ENCODE measurements around the gene NEB.
"Not testable (repeated sequence)": the region's sequence is repeated elsewhere in the genome, so short reads cannot be mapped to it uniquely, and the experiment has no call there.

Gene NEB

DNA sequence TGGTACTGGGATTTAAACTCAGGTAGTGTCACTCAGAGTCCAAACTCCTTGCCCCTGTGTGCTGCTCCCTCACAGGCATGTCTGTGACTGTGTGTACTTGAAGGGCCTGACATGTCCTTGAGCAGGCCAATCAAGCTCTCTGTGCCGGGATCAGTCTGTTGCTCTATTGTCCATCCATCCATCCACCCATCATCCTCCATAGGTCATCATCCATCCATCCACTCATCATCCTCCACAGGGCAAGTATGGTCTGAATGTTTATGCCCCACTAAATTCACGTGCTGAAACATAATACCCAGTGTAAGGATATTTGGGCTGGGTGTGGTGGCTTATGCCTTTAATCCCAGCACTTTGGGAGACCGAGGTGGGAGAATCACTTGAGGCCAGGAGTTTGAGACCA is 24.5 kb upstream of the NEB start:
- no peak for DNase-seq (ENCODE audit: low read depth in 2 of 2)

DNA sequence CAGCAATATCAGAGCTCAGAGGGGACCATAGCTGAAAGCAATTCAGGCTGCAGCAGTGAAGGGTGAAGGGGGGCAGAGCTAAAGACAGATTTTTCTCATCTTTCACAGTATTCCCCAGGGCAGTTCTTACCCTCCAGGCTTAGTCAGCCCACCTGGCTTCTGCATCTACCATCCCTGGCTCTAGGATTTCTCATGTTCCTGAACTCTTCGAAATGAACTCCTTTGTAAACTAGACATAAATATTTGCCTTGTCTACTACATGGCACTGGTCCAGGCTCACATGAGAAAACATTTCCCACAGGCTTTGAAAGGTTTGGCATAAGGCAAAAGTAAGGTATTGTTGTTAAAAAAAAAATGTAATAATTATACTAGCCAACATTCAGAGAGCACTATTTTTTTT is 23.6 kb upstream of the NEB start:
- no peak for DNase-seq (ENCODE audit: low read depth in 2 of 2)

DNA sequence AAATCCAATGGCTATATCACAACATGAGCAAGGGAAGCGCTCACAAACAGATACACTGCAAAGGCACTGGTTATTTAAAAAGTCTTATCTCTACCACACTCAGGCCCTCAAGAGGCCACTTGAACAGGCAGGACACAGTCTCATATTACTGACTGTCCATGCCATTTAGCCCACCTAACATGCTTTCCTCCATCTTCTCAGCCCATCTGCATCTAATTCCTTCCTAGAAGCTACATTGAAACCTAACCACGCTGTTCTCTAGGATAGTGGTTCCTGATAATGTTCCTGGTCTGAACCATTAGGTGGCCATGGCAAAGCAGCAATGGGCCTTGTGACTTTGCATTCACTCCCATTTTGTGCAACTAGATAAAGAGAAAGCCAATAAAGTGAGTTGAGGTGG is 22.5 kb upstream of the NEB start:
- no peak for DNase-seq (ENCODE audit: low read depth in 2 of 2)

DNA sequence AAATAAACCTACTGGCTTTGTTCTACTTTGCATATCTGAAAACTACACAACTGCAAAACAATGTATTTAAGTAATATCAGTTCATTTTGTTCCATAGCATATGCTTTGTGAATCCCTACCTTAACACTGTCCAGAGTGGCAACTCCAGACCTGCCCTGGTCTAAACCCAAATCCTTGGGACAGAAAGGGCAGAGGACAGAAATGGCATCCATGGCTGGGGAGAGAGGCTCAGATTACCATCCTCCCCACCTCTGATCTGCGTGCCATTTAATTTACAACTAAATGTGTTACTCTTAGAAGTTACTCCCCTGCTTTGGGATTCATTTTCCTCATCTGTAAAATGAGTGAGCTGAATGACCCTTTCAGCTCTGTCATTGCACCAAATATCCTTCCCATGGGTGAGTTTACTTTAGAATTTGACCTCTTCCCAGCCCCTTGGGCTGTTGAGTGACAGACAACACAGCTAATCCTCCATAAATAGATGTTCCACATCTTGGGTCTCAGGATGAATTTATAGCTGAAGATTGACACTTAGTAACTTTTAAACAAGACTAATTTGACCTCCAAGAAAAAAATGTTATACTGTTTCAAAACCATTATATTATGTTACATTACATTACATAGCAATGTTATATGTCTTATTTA is 20.1 kb upstream of the NEB start:
- DNase-seq (ENCODE audit: low read depth in 2 of 2): no peak

DNA sequence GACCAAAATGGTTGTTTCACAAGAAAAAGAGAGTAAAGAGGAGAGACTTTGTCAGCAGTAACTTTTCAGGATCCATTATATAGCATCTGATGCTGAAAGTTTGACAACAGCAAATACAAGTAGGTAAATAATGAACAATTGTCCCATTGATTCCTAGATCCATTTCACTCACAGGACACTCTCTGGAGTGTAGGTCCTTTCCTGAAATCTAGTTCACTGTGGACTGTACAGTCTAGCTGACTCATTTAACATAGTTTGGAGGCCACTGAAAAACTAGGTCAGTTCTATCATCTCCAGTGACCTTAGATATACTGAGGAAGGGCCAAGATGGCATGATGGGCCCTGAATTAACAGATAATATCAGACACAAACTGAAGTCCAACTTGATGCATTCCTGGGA is 19.3 kb upstream of the NEB start:
- DNase-seq (ENCODE audit: low read depth in 2 of 2): no peak

DNA sequence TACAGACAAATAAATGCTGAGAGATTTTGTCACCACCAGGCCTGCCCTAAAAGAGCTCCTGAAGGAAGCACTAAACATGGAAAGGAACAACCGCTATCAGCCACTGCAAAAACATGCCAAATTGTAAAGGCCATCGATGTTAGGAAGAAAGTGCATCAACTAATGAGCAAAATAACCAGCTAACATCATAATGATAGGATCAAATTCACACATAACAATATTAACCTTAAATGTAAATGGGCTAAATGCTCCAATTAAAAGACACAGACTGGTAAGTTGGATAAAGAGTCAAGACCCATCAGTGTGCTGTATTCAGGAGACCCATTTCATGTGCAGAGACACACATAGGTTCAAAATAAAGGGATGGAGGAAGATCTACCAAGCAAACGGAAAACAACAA is 11.0 kb upstream of the NEB start:
- not testable (repeated sequence) for DNase-seq (ENCODE audit: low read depth in 2 of 2)

DNA sequence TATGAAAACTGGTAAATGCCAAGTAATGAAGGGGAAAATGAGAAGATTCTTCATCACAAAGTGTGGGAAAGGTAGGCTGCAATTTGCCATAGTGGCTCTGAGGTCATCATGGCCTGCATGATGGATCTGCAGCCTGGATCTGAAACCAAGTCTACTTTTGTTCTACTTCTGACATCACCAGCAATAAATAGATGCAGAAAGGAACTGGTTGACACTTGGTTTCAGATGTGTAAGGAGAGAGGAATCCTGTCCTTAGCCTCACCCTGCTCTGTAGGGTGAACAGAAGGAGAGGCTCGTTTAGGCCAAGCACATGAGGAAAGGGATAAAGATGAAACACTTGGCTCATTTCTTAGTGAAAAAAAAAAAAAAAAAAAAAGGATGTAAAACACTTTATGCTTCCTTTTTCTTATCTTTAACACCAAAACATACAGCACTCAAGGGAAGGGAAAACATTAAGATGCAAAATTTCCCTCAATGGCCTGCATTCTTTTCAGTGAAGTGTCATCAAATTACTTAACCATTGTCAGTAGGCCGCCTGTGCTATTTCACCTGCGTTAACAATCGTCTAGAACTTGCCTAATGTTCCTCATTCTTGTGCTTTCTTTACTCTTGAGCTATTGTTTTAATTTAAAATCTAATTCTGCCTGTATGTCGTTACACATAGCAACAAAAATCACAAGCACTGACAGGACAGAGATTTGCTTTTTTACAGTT is 3.9 kb downstream of the NEB start:
- no peak for DNase-seq (ENCODE audit: low read depth in 2 of 2)

DNA sequence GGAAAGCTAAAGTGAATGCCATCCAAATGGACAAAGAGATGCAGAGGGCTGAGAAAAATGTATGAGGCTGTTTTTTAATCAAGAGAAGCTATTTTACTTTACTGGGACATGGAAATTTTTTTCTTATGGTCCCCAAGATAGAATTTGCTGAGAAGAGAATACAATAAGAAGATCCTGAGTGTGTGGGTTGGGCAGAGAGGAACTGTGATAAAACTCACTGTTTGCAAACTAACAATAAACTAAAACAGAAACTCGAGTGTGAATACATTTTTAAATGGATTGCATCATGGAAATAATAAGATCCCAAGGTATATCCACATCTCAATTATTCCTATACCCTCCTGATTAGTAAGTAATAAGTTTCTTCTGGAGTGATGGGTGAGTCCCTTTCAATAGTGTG is 4.4 kb downstream of the NEB start:
- no peak for DNase-seq (ENCODE audit: low read depth in 2 of 2)

DNA sequence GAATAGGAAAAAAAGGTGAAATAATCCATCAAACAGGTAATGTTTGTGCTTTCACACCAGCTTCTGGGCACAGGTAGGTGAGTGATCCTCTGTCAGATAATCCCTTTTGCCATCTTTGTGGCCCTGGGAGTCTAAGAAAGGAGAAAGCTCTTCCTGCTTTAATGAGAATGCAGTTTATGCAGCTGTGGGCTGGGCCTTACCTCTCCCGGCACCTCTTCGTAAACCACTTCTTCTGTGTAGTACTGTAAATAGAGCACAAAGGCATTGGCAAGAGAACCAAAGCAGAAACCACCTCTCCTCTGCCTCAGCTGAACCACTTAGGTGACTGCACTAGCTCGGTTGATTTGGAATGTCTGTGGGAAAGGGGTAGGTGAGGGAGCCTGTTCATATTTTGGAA is 4.9 kb downstream of the NEB start:
- DNase-seq (ENCODE audit: low read depth in 2 of 2): no peak

DNA sequence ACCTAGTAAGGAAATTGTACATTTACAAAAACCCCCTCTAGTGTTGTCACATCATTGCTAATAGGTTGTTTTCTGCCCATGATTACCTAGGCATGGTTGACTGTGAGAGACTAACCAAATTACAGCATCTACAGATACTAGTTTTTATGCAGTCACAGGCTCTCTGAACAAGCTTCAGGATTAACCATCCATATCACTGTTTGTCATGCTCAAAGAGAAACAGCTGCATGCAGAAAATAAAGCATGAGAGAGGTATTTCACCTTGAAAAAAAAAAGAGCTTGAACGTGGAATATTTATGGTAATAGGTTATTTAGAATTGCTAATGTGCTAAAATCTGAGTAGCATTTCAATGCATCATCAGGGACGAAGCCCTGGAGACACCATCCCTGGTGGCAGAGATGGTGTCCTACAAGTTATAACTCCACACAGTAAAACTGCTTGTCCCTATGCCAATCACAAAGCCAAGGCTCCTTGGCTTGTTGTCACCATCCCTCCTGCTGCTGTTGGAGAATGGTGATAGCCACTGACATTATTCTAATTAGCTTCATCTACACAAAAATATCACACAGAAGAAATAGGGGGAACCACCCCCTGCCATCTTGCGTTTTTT is 5.4 kb downstream of the NEB start:
- no peak for DNase-seq (ENCODE audit: low read depth in 2 of 2)

DNA sequence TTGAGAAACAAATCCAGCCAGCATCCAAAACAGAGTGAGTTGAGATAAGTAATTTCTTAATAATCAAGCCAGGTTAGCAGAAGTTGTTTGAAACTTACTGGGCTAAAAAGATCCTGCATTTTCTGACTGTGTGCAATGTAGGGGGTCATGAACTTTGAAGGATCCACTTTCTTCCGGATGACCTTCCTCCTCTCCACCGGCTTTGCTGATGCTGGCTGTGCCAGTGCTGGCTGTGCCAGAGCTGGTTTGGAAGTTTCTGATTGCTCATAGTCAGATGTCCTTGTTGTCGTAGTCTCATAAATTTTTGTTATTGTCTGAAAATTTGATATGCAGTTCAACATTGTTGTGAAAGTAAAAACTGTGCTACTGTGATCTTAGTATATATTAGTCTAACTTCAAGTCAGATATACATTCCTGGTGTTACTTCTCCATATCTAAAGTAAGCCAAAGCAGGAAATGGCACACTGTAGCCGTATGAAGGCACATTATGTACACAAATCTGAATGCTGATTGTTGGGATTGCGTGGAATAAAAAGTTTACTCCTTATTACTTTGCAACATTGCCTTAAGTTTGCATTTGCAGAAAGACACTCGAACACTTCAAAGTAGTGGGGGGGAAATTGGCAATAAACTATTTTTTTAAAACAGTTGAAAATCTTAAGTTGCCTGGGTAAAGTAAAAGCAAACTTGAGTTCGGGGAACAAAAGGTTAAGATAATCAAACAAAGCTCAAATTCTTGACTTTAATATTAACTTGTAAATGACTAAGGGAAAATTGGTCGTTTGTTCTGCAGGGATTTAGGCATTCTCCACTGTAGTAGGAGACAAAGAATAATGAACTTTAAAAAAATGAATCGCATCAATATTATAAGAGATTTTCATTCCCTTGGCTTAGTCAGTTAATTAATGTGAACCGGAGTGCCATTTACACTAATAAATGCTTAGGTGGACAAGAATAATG is 6.4 kb downstream of the NEB start:
- DNase-seq (ENCODE audit: low read depth in 2 of 2): no peak

DNA sequence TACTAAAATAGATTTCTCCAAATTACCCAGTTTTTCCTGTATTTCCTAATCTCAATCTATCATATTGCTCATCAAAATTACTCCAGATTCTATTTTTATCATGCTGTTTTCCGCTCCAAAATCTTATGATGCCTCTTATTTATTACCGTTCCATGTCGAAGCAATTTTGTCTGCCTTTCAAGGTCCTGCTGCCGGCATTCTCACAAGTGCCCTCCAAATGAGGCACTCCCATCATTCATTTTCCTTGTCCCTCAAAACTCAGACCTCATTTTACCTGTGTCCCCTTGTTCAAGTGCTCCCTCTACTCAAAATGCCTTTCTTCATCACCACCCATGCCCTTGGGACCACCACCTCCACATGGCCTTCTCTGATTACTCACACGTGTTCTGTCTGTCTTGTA is 13.1 kb downstream of the NEB start:
- DNase-seq (ENCODE audit: low read depth in 2 of 2): no peak

DNA sequence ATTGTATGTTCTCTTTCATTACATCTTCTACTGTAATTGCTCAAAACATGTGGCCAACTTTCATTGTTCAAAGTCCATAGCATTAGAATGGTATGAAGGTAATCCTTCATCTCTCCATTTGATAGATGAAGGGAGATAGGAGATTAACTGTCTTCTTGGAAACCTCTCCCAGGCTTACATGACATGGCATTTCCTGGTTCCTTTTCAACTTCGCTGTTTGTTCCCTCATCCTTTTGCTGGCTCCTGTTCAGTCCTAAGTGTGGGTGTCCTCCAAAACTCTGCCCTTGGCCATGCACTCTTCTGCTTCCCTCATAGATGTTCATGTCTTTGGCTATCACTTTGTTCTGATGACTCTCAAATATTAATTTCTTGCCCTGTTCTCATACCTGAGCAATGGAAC is 13.8 kb downstream of the NEB start:
- no peak for DNase-seq (ENCODE audit: low read depth in 2 of 2)

DNA sequence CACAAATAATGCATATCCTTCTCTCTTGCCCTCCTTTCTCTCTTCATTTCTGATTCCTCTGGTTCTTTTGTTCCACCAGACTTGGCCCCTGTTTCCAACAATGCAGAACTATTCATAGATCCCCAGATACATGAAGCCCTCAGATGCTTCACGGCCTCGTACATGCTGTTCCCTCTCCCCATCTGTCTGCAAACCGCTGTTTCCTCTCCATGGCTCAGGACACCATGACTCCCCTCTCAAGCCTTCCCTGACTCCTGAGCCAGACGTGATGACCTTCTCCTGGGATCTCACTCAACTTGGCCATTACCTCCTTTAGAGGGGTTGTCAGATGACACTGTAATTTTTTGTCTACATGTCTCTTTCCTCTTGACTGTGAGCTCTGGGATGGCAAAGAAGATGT is 15.5 kb downstream of the NEB start:
- DNase-seq (ENCODE audit: low read depth in 2 of 2): no peak

DNA sequence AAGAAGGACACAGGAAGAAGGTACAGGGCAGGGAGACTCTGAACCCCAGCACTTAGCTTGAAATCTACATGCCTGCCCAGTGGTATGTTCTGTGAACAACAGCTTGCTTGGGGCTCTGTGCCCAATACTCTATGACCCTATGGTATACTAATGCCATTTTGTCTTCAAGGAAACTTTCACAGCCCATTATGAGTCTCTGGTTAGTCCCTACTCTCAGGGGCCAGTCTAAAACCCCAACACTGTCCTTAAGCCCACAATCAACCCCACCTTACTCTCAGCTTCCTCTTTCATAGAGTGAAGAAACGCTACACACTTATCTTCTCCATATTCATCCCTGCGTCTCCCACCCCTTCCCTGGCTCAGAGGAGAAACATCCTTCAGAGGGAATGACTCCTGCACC is 16.0 kb downstream of the NEB start:
- DNase-seq (ENCODE audit: low read depth in 2 of 2): no peak

DNA sequence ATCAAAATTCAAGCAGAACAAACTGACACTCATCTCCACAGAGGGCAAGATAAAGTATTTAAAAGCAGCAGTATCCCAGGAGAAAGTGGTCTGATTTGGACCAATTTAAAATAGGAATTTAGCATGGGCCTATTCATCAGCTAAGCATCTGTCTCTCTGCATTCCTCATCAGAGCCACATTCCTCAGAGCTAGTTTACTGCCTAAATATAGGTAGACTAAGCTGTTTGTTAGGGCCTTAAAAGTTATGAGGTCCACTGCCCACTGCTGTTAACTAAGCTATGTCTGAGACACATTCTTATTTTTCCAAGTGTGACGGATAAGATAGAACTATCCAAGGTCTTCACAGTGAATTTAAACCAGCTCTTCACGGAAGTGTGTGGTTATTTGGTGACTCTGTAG is 17.6 kb downstream of the NEB start:
- no peak for DNase-seq (ENCODE audit: low read depth in 2 of 2)

DNA sequence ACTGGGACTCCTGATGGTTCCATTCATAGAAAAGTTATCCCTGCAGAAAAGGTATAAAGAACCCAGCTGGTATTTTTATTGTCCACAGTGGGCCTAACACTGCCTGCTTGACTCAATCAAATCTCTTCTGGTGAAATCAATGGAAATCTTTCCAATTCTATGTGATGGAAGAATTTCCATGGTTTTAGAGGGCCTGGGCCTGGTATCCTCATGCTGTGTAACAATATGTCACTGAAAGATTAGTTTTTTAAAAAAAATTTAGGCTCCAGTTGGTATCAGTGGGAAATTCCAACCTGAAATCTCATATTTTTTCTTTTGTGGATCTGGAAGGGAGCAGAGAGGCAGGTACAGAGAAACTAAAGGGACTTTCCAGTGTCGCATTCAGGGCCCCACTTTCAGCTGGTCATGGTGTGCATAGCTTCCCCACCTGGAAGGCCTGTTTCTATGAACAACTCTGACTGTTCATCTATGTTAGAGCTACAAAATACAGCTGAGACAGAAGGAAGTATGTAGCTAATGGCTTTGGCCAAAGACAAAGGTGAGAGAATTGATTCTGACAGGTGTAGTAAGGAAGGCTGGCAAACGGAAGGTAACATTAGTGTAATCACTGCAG is 20.9 kb downstream of the NEB start:
- no peak for DNase-seq (ENCODE audit: low read depth in 2 of 2)

DNA sequence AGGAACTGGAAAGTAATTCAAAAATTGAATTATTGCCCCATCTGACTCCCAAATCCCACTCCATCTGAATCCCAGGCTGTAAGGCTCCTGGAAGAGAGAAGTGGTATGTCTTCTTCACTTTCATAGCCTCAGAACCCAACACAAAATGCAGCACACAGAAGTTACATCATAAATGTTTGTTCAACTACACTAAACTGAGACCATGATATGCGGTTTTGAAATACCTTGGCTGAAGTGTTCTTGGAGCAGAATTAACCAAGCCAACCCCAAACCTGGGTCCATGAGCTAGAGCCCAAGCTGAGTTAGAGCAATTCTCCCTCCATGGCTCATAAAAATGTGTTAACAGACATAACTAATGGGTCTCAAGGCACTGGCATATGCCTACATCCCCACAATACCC is 23.3 kb downstream of the NEB start:
- no peak for DNase-seq (ENCODE audit: low read depth in 2 of 2)

DNA sequence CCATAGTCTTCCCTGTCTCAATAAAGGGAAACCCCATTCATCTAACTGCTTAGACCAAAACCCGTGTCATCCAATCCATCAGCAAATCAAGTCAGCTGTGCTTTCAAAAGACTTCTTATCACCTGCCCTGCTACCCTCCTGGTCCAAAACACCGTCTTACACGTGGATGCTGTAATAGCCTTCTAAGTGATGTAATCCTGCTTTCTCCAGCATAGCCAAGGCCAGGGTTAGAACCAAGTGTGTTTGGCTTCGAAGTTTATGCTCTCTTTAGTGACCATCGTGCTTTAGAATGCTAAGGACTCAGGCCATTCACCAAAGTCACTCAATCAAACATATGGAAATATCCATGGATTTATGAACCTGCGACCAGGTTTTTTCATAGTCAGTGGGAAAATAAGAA is 25.5 kb downstream of the NEB start:
- no peak for DNase-seq (ENCODE audit: low read depth in 2 of 2)

DNA sequence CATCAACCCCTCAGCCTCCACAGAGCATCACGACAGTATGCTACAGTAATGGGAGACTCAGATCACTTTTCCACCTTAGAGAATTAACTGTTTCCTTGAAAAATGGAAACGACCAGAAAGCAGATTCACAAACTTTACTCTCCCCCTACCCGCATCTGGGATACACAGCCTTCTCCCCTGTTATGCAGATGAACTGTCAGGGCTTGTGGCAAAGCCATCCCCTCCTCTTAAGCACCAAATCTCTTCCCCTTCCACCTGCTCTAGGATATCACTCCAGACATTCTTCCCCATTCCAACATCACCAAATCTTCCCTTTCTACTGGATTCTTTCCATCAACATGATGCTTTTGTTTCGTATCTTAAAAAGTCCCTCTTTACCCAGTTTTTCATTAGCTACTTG is 26.4 kb downstream of the NEB start:
- DNase-seq (ENCODE audit: low read depth in 2 of 2): no peak

DNA sequence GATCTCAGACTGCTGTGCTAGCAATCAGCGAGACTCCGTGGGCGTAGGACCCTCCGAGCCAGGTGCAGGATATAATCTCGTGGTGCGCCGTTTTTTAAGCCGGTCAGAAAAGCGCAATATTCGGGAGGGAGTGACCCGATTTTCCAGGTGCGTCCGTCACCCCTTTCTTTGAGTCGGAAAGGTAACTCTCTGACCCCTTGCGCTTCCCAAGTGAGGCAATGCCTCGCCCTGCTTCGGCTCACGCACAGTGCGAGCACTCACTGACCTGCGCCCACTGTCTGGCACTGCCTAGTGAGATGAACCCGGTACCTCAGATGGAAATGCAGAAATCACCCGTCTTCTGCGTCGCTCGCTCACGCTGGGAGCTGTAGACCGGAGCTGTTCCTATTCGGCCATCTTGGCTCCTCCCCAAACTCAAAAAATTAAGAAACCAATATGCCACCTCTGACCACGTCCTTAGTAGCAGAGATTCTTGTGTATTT is 29.8 kb downstream of the NEB start:
- DNase-seq (ENCODE audit: low read depth in 2 of 2): not testable (repeated sequence)

DNA sequence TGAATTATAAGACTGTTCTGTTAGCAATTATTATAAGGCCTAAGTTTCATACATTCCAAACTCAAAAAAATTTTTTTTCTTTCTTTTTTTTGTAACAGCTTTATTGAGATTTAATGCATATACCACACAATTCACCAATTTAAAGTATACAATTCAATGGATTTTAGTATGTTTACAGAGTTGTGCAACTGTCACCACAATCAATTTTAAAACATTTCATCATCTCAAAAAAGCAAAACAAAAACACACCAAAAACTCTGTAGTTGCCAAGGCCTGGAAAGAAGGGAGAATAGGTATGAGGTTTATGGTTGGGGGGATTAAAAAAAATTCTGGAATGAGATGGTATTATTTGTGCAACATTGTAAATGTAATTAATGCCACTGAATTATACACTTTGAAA is 36.1 kb downstream of the NEB start:
- DNase-seq (ENCODE audit: low read depth in 2 of 2): not testable (repeated sequence)

Data from stimulated activated CD8-positive, alpha-beta memory T cell treated with anti-CD3 and anti-CD28 coated beads, Interleukin-15, amount 100 ng/mL, for 4 hours (primary cell).